Body of pancreas (tissue), 4 donors: ENCODE results near the gene BACH2. TPM values are rescaled to one million over a fixed set of nuclear protein-coding genes. Genes with fewer than 3 reads are reported as not detected.

ENCODE experiments used
- ATAC-seq: fragments of 150-250 bp; one replicate; pipeline ENCODE4 v1.9.1; 2016
- DNase-seq, 4 donors: peaks; one replicate each; pipeline ENCODE4 v3.0.0-alpha.2; 2019
- H3K27ac ChIP-seq, 4 donors: fragments of 200-600 bp; sonication (generic); 1 replicate in 3 of 4; 2 replicates in 1 of 4; pipeline versions ENCODE4 v1.5.1 to v1.6.1; 2016 to 2019; ENCODE audit warnings: mild to moderate bottlenecking in 1 of 4, mixed read lengths in 1 of 4, moderate library complexity in 1 of 4
- H3K27me3 ChIP-seq, 2 donors: fragments of 200-600 bp; sonication (generic); one replicate each; pipeline ENCODE4 v1.6.0; 2016; ENCODE audit warnings: mild to moderate bottlenecking in 1 of 2
- H3K36me3 ChIP-seq, 2 donors: fragments of 200-600 bp; sonication (generic); replicated peaks in 1 of 2; 2 replicates each; pipeline ENCODE4 v1.5.1; 2016; ENCODE audit warnings: low read depth in 2 of 2; ENCODE audit not compliant: insufficient read depth in 1 of 2
- H3K4me1 ChIP-seq: fragments of 200-600 bp; sonication (generic); one replicate; pipeline ENCODE4 v1.6.0; 2016
- H3K4me3 ChIP-seq, 2 donors: fragments of 200-600 bp; sonication (generic); 1 replicate in 1 of 2; 2 replicates in 1 of 2; pipeline ENCODE4 v1.5.1; 2016 to 2019
- H3K9me3 ChIP-seq, 3 donors: fragments of 200-600 bp; sonication (generic); 1 replicate in 2 of 3; 2 replicates in 1 of 3; pipeline ENCODE4 v1.5.1; 2016
- POLR2A ChIP-seq, 3 donors: fragments of 450-650 bp; IDR thresholded peaks; one replicate each; pipeline ENCODE4 v1.6.1; 2016; ENCODE audit warnings: antibody characterized with exemption in 3 of 3, mild to moderate bottlenecking in 2 of 3
- WGBS, 2 donors: methylation state at CpG; one replicate each; pipeline ENCODE4 v1.1.5; 2017; 5-methylcytosine and 5-hydroxymethylcytosine counted together
- intact Hi-C: fragments of 100-400 bp; cut with DNase I; formaldehyde crosslinking; loops from one replicate; pipeline ENCODE4 v1.15.1; 2023
- total RNA-seq, 2 donors: library from RNA; depleted of rRNA; stranded (reverse); fragments of >200 nt; gene quantifications; one replicate each; pipeline ENCODE4 v1.1.0, GENCODE V29; 2016
- TF ChIP-seq, protein P1 (sequence below), 7 experiments: fragments of 450-650 bp in 4 of 7; fragments of 200-600 bp in 3 of 7; sonication (generic) in 3 of 7; IDR thresholded peaks; one replicate each; pipeline ENCODE4 v1.5.1; 2016 to 2019; ENCODE audit warnings: antibody characterized with exemption in 7 of 7

Gene BACH2
- total RNA-seq, 2 donors from 2014 or later = 2.1 to 3.3 TPM

DNA sequence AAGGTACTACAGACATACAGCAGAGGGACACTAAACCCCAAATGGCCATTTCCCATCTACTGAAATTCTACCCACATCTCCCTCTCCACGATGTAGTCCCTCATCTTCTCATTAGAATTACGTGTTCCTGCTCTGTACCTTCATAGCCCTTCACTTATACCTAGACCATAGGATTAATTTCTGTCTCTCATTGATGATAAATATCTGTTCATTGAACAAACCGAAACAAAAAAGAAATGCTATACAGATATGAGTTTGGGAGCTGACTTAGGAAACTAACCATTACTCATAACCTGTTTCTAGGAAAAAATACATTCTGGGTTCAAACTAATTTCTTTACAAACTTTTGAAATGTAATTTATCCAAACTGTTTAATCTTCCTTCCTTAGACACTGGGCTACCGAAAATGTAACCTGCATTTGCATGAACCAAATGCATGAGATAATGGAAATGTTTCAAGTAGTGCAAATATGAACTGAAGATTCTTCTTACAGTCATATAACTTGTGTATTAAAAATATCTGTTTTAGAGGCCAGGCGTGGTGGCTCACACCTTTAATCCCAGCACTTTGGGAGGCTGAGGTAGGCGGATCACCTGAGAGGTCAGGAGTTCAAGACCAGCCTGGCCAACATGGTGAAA lies 317.0 kb downstream of the BACH2 start:
- intact Hi-C loops = no loop called here
- 73 to 89% methylated on average over 6 of the region's 6 CpGs for WGBS, 2 donors
- ATAC-seq = no peak

DNA sequence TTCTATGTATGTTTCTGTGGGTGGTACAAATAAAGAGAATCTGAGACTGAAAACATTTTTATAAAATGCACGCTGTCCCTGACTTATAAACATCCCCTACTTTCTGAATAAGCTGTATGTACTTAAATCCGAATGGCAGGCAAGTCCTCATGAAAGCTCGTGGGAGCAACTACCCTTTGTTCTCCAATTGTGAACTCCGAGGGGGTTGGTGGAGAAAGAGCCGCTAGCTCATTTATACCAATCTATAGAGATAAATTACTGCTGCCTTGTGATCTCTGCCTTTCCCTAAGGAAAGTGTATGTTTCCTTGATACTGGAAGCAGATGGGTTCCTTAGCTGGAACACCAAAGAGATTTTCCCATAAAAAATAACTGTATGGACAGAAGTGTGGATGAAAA lies 317.9 kb downstream of the BACH2 start:
- Histone ChIP-seq H3K27ac (no peak overlapping the region), H3K27me3 (no peaks in the 10 kb centered on the region), H3K9me3 (no peaks in the 10 kb centered on the region), H3K36me3 (no peaks in the 10 kb centered on the region), H3K4me3 (no peak overlapping the region), H3K4me1 (no peaks in the 10 kb centered on the region)
- WGBS, 2 donors = 86 to 87% methylated on average over 5 of the region's 5 CpGs
- intact Hi-C loops = no loop called here
- no peak for TF ChIP-seq POLR2A (IDR thresholded peaks at IDR 0.05)
- TF ChIP-seq, protein P1, sequence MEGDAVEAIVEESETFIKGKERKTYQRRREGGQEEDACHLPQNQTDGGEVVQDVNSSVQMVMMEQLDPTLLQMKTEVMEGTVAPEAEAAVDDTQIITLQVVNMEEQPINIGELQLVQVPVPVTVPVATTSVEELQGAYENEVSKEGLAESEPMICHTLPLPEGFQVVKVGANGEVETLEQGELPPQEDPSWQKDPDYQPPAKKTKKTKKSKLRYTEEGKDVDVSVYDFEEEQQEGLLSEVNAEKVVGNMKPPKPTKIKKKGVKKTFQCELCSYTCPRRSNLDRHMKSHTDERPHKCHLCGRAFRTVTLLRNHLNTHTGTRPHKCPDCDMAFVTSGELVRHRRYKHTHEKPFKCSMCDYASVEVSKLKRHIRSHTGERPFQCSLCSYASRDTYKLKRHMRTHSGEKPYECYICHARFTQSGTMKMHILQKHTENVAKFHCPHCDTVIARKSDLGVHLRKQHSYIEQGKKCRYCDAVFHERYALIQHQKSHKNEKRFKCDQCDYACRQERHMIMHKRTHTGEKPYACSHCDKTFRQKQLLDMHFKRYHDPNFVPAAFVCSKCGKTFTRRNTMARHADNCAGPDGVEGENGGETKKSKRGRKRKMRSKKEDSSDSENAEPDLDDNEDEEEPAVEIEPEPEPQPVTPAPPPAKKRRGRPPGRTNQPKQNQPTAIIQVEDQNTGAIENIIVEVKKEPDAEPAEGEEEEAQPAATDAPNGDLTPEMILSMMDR (IDR thresholded peaks at IDR 0.05) = no peak
- ATAC-seq = no peak
- no peak for DNase-seq

More for the DNA sequence above, 317.0 kb downstream of the BACH2 start:
- Histone ChIP-seq H3K4me1 (no peaks in the 10 kb centered on the region), H3K36me3 (no peaks in the 10 kb centered on the region), H3K4me3 (no peak overlapping the region), H3K27ac (no peak overlapping the region), H3K27me3 (no peaks in the 10 kb centered on the region), H3K9me3 (no peaks in the 10 kb centered on the region)
- DNase-seq = no peak
- TF ChIP-seq POLR2A (IDR thresholded peaks at IDR 0.05) = no peak
- TF ChIP-seq, protein P1 (IDR thresholded peaks at IDR 0.05) = no peak

DNA sequence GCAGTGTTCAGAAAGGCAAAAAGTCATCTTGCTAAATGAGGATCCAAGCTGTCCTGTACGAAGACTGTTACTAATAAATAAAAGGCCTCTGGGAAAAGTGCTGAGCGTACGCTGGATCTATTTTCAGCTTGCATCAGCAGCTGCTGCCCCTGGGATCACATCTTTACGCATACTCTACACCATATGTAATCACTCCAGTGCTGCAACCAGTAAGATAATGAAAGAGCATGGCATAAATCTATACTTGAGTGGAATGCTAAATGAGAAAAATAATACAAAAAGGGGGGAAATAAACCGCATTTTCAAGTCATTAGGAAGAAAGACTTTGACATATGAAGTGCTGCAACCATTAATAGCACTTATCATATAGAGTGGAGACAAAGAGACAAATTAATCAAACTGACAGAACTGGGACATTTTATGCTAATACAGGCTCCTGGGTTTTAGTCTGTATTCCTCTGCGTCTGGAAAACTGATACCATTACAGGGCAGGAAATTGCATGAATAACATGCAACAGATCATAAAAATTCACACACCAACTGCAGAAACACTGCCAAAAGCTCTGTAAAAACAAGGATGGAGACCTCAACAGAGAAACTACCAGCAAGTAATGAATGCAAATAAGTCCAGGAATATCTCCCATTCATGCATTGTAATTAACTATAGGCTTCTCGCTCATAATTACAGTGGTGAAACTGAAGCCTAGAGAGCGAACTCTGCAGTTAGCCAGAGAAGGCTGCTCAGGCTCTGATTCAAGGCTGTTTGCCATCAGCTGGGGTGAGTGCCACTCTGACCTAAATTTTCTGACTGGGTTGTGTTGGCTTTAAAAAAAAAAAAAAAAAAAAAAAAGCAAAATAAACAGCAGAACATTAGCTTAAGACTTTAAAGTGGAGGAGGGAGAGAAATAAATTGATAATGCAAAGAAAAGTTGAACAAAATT lies 318.6 kb downstream of the BACH2 start:
- ATAC-seq = peak; percentile 30

DNA sequence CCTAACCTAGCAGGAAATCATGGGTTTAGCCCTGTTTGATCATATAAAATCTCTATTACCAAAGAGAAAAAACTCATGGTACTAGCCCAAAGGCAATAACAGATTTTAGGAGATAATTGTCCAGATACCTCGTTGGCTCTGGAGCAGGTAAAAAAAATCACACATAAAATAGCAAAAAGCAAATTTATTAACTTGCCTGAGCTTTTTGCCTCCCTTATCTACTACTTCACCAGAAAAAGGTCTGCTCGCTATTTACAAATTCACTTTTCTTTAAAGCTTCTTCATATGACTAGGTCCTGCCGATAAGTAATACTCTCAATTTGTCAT lies 320.0 kb downstream of the BACH2 start:
- H3K9me3 ChIP-seq = no peaks in the 10 kb centered on the region
- no peaks in the 10 kb centered on the region for H3K4me1 ChIP-seq
- H3K36me3 ChIP-seq = no peaks in the 10 kb centered on the region
- TF ChIP-seq, protein P1 (IDR thresholded peaks at IDR 0.05) = no peak
- TF ChIP-seq POLR2A (IDR thresholded peaks at IDR 0.05) = no peak
- no peaks in the 10 kb centered on the region for H3K27me3 ChIP-seq
- H3K27ac ChIP-seq = peak overlapping the region in 1 of 4 donors; percentile 41
- no peak overlapping the region for H3K4me3 ChIP-seq
- ATAC-seq (no peak), DNase-seq (no peak)
- WGBS, 2 donors = 67 to 72% methylated on average over 3 of the region's 3 CpGs
- intact Hi-C loops = no loop called here

More for the DNA sequence above, 318.6 kb downstream of the BACH2 start:
- no peaks in the 10 kb centered on the region for H3K36me3 ChIP-seq
- intact Hi-C loops = no loop called here
- no peaks in the 10 kb centered on the region for H3K9me3 ChIP-seq
- H3K4me1 ChIP-seq = no peaks in the 10 kb centered on the region
- TF ChIP-seq, protein P1 (IDR thresholded peaks at IDR 0.05) = no peak
- no peak for TF ChIP-seq POLR2A (IDR thresholded peaks at IDR 0.05)
- no peak overlapping the region for H3K27ac ChIP-seq
- no peak overlapping the region for H3K4me3 ChIP-seq
- DNase-seq = peak in 1 of 4 donors; percentile 17
- 77 to 80% methylated on average over 8 of the region's 8 CpGs for WGBS, 2 donors
- H3K27me3 ChIP-seq = no peaks in the 10 kb centered on the region
